PC-3 (cell line): Measurements from ENCODE around the gene DCAF7. TPM values are rescaled to one million over a fixed set of nuclear protein-coding genes. Genes with fewer than 3 reads are reported as not detected.

Experiments used
- ATAC-seq: fragments of 200-7000 bp; cut with Tn5 transposase; 2 replicates; pipeline ENCODE4 v1.9.1; 2020; ENCODE audit warnings: mild to moderate bottlenecking, moderate library complexity
- BruUV-seq: library from RNA; stranded (reverse); fragments of 400-500 nt; replicated peaks from 2 replicates; lab custom pipeline; 2021; lab: Mats Ljungman, UMichigan
- CTCF ChIA-PET: fragments of 300-600 bp; sonication (Branson Sonifier 250); formaldehyde crosslinking; loops from one replicate; lab custom pipeline; 2022; ENCODE audit warnings: antibody characterized with exemption; lab: Charles Lee
- POLR2A ChIA-PET: fragments of 300-600 bp; sonication (Branson Sonifier 250); formaldehyde crosslinking; loops from one replicate; lab custom pipeline; 2022; ENCODE audit warnings: antibody characterized with exemption; ENCODE audit not compliant: unreplicated experiment; lab: Charles Lee
- DNase-seq: peaks from one replicate; pipeline ENCODE4 v3.0.0-alpha.2; 2015
- H2AFZ ChIP-seq: fragments of 300-600 bp; sonication (generic); 2 replicates; pipeline ENCODE4 v1.6.0; 2016; ENCODE audit warnings: antibody characterized with exemption, low read length
- H3F3A ChIP-seq: fragments of 300-600 bp; sonication (generic); one replicate; pipeline ENCODE4 v1.6.0; 2017; ENCODE audit warnings: antibody characterized with exemption, low read length, control low read depth, mild to moderate bottlenecking; ENCODE audit not compliant: unreplicated experiment
- H3K27ac ChIP-seq: fragments of 300-600 bp; sonication (generic); 2 replicates; pipeline ENCODE4 v1.5.1; 2016; ENCODE audit warnings: mild to moderate bottlenecking, low read length
- H3K27me3 ChIP-seq: fragments of 300-600 bp; sonication (generic); 2 replicates; pipeline ENCODE4 v1.6.1; 2016; ENCODE audit warnings: low read length, mixed read lengths
- H3K36me3 ChIP-seq: fragments of 300-600 bp; sonication (generic); 2 replicates; pipeline ENCODE4 v1.6.1; 2016; ENCODE audit warnings: low read depth, mixed run types, low read length, mixed read lengths
- H3K4me1 ChIP-seq: fragments of 300-600 bp; sonication (generic); 2 replicates; pipeline ENCODE4 v1.5.1; 2016; ENCODE audit warnings: low read length; ENCODE audit not compliant: insufficient read depth
- H3K4me2 ChIP-seq: fragments of 300-600 bp; sonication (generic); 2 replicates; pipeline ENCODE4 v1.6.0; 2016; ENCODE audit warnings: low read length
- H3K4me3 ChIP-seq: fragments of 300-600 bp; sonication (generic); 2 replicates; pipeline ENCODE4 v1.5.1; 2016; ENCODE audit warnings: mild to moderate bottlenecking, low read length, mixed read lengths
- H3K79me2 ChIP-seq: fragments of 300-600 bp; sonication (generic); 2 replicates; pipeline ENCODE4 v1.6.1; 2017; ENCODE audit warnings: low read length, mixed read lengths
- H3K9ac ChIP-seq: fragments of 300-600 bp; sonication (generic); 2 replicates; pipeline ENCODE4 v1.6.0; 2016; ENCODE audit warnings: mild to moderate bottlenecking, low read length
- H3K9me2 ChIP-seq: fragments of 300-600 bp; sonication (generic); replicated peaks from 2 replicates; pipeline ENCODE4 v1.6.1; 2016; ENCODE audit warnings: mixed run types, low read length, mixed read lengths
- H3K9me3 ChIP-seq: fragments of 300-600 bp; sonication (generic); 2 replicates; pipeline ENCODE4 v1.6.1; 2016; ENCODE audit warnings: low read length, mixed read lengths
- H4K20me1 ChIP-seq: fragments of 300-600 bp; sonication (generic); 2 replicates; pipeline ENCODE4 v1.6.1; 2016; ENCODE audit warnings: low read length, mixed read lengths
- EZH2 ChIP-seq: fragments of 300-600 bp; sonication (generic); IDR thresholded peaks from one replicate; pipeline ENCODE4 v1.6.1; 2017; ENCODE audit warnings: antibody characterized with exemption, mild to moderate bottlenecking, low read length; ENCODE audit not compliant: unreplicated experiment
- EZH2phosphoT487 ChIP-seq: fragments of 300-600 bp; sonication (generic); IDR thresholded peaks from 2 replicates; pipeline ENCODE4 v1.6.1; 2018; ENCODE audit warnings: mild to moderate bottlenecking, antibody characterized with exemption, low read length, borderline replicate concordance
- intact Hi-C: fragments of 100-400 bp; cut with micrococcal nuclease; formaldehyde crosslinking; loops from 2 replicates; pipeline ENCODE4 v1.9.0; 2023
- total RNA-seq: library from RNA; depleted of rRNA; stranded (reverse); fragments of >200 nt; gene quantifications from 2 replicates; pipeline ENCODE4 v1.2.3, GENCODE V29; 2014
- TF ChIP-seq, protein P1 (sequence below): fragments of 300-600 bp; sonication (generic); conservative IDR thresholded peaks from 2 replicates; pipeline ENCODE4 v1.5.1; 2017; ENCODE audit warnings: antibody characterized with exemption, low read depth, mild to moderate bottlenecking, low read length

The DCAF7 gene
- total RNA-seq, 1 experiment from 2014 or later, result 46.5 TPM

DNA sequence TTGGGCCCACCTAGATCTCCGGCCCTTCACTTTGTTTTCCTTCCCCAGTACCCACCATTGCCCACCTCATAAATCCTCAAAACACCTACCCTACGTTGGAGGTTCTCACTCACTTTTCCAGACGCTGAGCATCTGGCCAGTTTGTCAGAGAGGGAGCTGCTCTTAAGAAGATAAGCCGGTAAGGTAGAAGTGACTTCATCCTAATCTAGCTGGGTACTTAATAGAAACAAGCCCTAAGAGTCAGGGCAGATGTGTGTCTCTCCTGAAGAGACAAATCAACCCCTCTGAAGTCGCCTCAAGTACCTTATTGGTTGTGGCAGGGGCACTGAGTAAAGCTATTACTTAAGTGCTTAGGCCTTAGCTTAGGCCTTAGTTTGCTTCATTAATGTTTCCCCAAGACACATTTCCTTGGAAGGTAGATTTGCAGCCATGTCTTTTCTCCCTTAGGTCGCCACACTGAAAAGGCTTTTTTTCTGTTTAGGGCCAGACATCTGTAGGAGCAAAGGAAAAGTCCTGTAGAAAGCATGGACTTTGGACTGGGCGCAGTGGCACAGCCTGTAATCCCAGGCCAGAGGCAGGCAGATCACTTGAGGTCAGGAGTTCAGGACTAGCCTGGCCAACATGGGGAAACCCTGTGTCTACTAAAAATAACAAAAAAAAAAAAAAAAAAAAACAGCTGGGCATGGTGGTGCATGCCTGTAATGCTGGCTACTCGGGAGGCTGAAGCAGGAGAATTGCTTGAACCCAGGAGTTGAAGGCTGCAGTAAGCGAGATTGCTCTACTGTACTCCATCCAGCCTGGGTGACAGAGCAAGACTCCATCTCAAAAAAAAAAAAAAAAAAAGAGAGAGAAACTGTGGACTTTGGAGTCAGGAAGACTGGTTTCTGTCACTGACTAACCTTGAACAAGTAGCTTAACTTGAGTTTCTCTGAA, 51.4 kb downstream of the DCAF7 start:
- Histone ChIP-seq H3K9me2 (no peaks in the 10 kb centered on the region), H3K27ac (peak overlapping the region; percentile 40; the same call in 1 of the 2 replicates), H3K9ac (peak overlapping the region; percentile 95), H4K20me1 (no peaks in the 10 kb centered on the region), H3K4me1 (peaks cover 16% of the 10 kb centered on the region), H3K9me3 (no peaks in the 10 kb centered on the region), H2AFZ (peak overlapping the region; percentile 98), H3K4me3 (peak overlapping the region; percentile 91), H3K27me3 (no peaks in the 10 kb centered on the region), H3K79me2 (peaks cover 16% of the 10 kb centered on the region), H3F3A (no peaks in the 10 kb centered on the region), H3K36me3 (peaks cover 20% of the 10 kb centered on the region), H3K4me2 (peak overlapping the region; percentile 97)
- no peak for TF ChIP-seq EZH2phosphoT487
- TF ChIP-seq, protein P1, sequence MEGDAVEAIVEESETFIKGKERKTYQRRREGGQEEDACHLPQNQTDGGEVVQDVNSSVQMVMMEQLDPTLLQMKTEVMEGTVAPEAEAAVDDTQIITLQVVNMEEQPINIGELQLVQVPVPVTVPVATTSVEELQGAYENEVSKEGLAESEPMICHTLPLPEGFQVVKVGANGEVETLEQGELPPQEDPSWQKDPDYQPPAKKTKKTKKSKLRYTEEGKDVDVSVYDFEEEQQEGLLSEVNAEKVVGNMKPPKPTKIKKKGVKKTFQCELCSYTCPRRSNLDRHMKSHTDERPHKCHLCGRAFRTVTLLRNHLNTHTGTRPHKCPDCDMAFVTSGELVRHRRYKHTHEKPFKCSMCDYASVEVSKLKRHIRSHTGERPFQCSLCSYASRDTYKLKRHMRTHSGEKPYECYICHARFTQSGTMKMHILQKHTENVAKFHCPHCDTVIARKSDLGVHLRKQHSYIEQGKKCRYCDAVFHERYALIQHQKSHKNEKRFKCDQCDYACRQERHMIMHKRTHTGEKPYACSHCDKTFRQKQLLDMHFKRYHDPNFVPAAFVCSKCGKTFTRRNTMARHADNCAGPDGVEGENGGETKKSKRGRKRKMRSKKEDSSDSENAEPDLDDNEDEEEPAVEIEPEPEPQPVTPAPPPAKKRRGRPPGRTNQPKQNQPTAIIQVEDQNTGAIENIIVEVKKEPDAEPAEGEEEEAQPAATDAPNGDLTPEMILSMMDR, result no peak
- TF ChIP-seq EZH2, result no peak
- peak; percentile 9 for ATAC-seq
- ChIA-PET CTCF (interaction anchor here (0.6 to 0.8 kb wide), 3 partner anchors 10 to 15 kb away, joined by 4 to 12 read pairs (median 5); no protein-coding TSS in a partner anchor), POLR2A (interaction anchor here (0.6 to 1.2 kb wide), 5 partner anchors 20 to 321 kb away, joined by 3 to 7 read pairs (median 6); partner anchors contain the start of gene MAP3K3)
- BruUV-seq, result TSS peak; percentile 76
- intact Hi-C loops, result no loop called here
- peak; percentile 17 for DNase-seq

DNA sequence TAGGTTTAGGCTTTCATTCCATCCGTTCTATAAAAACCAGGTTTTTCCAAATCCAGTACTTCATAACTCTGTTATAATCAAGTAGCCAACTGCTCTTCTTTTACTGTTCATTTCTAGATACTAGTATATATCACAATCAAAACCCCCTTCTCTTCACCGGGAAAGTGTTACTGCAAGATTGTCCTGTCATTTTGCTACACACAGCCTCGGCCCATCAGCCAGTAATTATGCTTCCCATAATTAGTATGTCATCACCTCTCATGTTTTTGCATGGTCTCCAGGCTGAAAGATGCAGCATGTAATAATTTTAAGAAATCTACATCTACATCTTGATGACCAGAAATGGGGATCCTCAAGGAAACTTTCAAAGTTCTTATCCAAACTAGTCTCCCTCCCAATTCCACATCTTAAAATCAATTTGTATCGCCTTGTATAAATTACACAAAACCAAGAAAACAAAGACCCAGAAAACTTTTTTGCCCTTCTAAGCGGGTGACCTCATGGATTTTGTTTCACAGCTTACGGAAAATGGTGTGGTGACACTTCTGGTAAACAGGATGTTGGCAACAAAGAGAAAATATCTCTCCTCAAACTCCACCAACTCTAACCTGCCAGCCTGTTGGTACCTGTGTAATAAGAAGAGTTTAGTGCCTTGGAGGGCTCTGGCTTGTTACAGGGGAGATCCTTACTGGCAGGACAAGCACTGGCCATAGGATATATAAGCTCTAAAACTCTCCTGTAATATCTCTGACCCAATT, 59.7 kb downstream of the DCAF7 start:
- H3K4me3 ChIP-seq, result no peak overlapping the region
- H3K36me3 ChIP-seq, result peaks cover 34% of the 10 kb centered on the region
- DNase-seq, result no peak
- POLR2A ChIA-PET, result no interaction called here
- no peak overlapping the region for H3K27ac ChIP-seq
- no peak overlapping the region for H3K9ac ChIP-seq
- no peak overlapping the region for H3K4me2 ChIP-seq
- no peaks in the 10 kb centered on the region for H3K79me2 ChIP-seq
- intact Hi-C loops, result no loop called here
- H3K9me3 ChIP-seq, result no peaks in the 10 kb centered on the region
- H4K20me1 ChIP-seq, result no peaks in the 10 kb centered on the region
- H3F3A ChIP-seq, result no peaks in the 10 kb centered on the region
- H3K9me2 ChIP-seq, result no peaks in the 10 kb centered on the region
- no peaks in the 10 kb centered on the region for H3K4me1 ChIP-seq
- CTCF ChIA-PET, result no interaction called here
- no TSS peak for BruUV-seq
- no peaks in the 10 kb centered on the region for H3K27me3 ChIP-seq
- ATAC-seq, result no peak
- no peak for TF ChIP-seq EZH2phosphoT487
- TF ChIP-seq, protein P1, result no peak
- TF ChIP-seq EZH2, result no peak
- H2AFZ ChIP-seq, result no peak overlapping the region
